ENCODE data around the gene ETDA. TPM values are rescaled to one million over a fixed set of nuclear protein-coding genes. Genes with fewer than 3 reads are reported as not detected.

ETDA gene
- total and polyA plus RNA-seq, 2 of the 8 experiments (the other 6 are each of a cell fraction or from before 2014, with no cell fraction given) = not detected

GRCh38 chrX:135257469-135257868, 5.6 kb downstream of the ETDA start:
- Histone ChIP-seq H3K27me3 (replicated peaks in 1 of 4; ENCODE audit: control insufficient read depth in 3 of 4, extremely low read depth in 1 of 4, insufficient read depth in 3 of 4, low read length in 3 of 4) (no peaks in the 10 kb centered on the region), H3K4me1 (replicated peaks in 1 of 4; ENCODE audit: control insufficient read depth in 3 of 4, insufficient read depth in 4 of 4, low read length in 3 of 4) (no peaks in the 10 kb centered on the region), H3K23me2 (ENCODE audit: low read depth, low read length) (no peaks in the 10 kb centered on the region), H2BK12ac (ENCODE audit: low read depth, low read length) (no peak overlapping the region), H3K14ac (ENCODE audit: insufficient read length) (no peak overlapping the region), H3K79me2 (ENCODE audit: control insufficient read depth in 1 of 2, insufficient read depth in 2 of 2, low read length in 2 of 2) (no peaks in the 10 kb centered on the region), H3K79me1 (ENCODE audit: low read depth, low read length) (no peaks in the 10 kb centered on the region), H3K4me2 (ENCODE audit: insufficient read depth in 1 of 2, low read depth in 2 of 2, low read length in 2 of 2) (no peak overlapping the region), H2BK5ac (ENCODE audit: low read depth, low read length) (no peak overlapping the region), H4K5ac (ENCODE audit: insufficient read length, low read depth, low read length) (no peak overlapping the region), H3K9ac (replicated peaks in 1 of 4; ENCODE audit: extremely low read depth in 1 of 4, low read depth in 3 of 4, low read length in 3 of 4) (no peak overlapping the region), H3K56ac (replicated peaks; ENCODE audit: insufficient read length, low read depth, low read length) (no peak overlapping the region), H3K18ac (ENCODE audit: extremely low read depth, low read length) (no peak overlapping the region), H4K8ac (ENCODE audit: extremely low read depth, insufficient read depth, low read length) (no peak overlapping the region), H2AK5ac (ENCODE audit: low read depth, low read length) (no peak overlapping the region), H3K9me3 (ENCODE audit: insufficient read depth in 2 of 2, low read depth in 1 of 2, low read length in 1 of 2) (no peaks in the 10 kb centered on the region), H3K4ac (replicated peaks; ENCODE audit: insufficient read length, low read depth, low read length) (no peak overlapping the region), H4K91ac (replicated peaks; ENCODE audit: insufficient read length, low read length) (no peak overlapping the region), H3K23ac (ENCODE audit: insufficient read length) (no peak overlapping the region), H4K20me1 (replicated peaks in 1 of 2; ENCODE audit: control insufficient read depth in 1 of 2, insufficient read depth in 2 of 2, low read length in 2 of 2) (no peaks in the 10 kb centered on the region), H2AFZ (ENCODE audit: low read length) (no peak overlapping the region), H3K27ac (ENCODE audit: low read depth, low read length) (no peak overlapping the region), H2BK120ac (replicated peaks; ENCODE audit: low read depth, low read length) (no peak overlapping the region), H3K36me3 (ENCODE audit: control insufficient read depth in 2 of 4, insufficient read depth in 4 of 4, low read length in 3 of 4) (no peaks in the 10 kb centered on the region), H2BK15ac (ENCODE audit: low read length) (no peak overlapping the region), H3K4me3 (ENCODE audit: extremely low read depth in 1 of 4, insufficient read depth in 2 of 4, low read depth in 3 of 4, low read length in 4 of 4) (no peak overlapping the region), H2BK20ac (ENCODE audit: low read length) (no peak overlapping the region)
- FAIRE-seq = no peak
- ChIA-PET CTCF (ENCODE audit: partially characterized antibody) (no interaction called here), POLR2A (ENCODE audit: partially characterized antibody) (no interaction called here)
- WGBS, 2 experiments (ENCODE audit: extremely low coverage in 1 of 2, insufficient coverage in 1 of 2, insufficient read length in 1 of 2, insufficient replicate concordance in 2 of 2, low coverage in 1 of 2, low lambda C conversion rate in 2 of 2, missing lambda C conversion rate in 1 of 2) = 89% methylated on average over 6 of the region's 6 CpGs; no CpG with 5 or more reads in 1 of the 2 experiments
- DNase-seq (ENCODE audit: low read depth in 1 of 2, low spot score in 2 of 2) = no peak
- TF ChIP-seq SIRT6 (IDR thresholded peaks at IDR 0.05; ENCODE audit: low read length) (no peak), NRF1 (IDR thresholded peaks at IDR 0.05; ENCODE audit: low read depth, low read length) (no peak), RFX5 (IDR thresholded peaks at IDR 0.05; ENCODE audit: borderline replicate concordance, low read depth, low read length) (no peak), RXRA (IDR thresholded peaks at IDR 0.05; ENCODE audit: insufficient read depth, low read depth, low read length) (no peak), BRCA1 (IDR thresholded peaks at IDR 0.05; ENCODE audit: low read depth, low read length) (no peak), HDAC2 (IDR thresholded peaks at IDR 0.05; ENCODE audit: borderline replicate concordance in 1 of 2, low read depth in 2 of 2, low read length in 2 of 2) (no peak), RBBP5 (IDR thresholded peaks at IDR 0.05; ENCODE audit: borderline replicate concordance, low read depth, low read length) (no peak), EGR1 (IDR thresholded peaks at IDR 0.05; ENCODE audit: borderline replicate concordance, low read depth, low read length) (no peak), FOSL1 (IDR thresholded peaks at IDR 0.05; ENCODE audit: insufficient read depth, low read depth, low read length) (no peak), CEBPB (IDR thresholded peaks at IDR 0.05; ENCODE audit: low read depth, low read length) (no peak), RAD21 (IDR thresholded peaks at IDR 0.05 in 1 of 2, conservative IDR thresholded peaks at IDR 0.05 in 1 of 2; ENCODE audit: low read depth in 2 of 2, low read length in 2 of 2) (no peak), TBP (IDR thresholded peaks at IDR 0.05; ENCODE audit: low read depth, low read length) (no peak), EP300 (IDR thresholded peaks at IDR 0.05; ENCODE audit: borderline replicate concordance in 1 of 2, low read depth in 2 of 2, low read length in 2 of 2) (no peak), TAF1 (IDR thresholded peaks at IDR 0.05; ENCODE audit: low read depth, low read length) (no peak)
- TF ChIP-seq, protein P1, sequence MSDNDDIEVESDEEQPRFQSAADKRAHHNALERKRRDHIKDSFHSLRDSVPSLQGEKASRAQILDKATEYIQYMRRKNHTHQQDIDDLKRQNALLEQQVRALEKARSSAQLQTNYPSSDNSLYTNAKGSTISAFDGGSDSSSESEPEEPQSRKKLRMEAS (IDR thresholded peaks at IDR 0.05) = no peak

Measured in H1 (cell line).